GM12891 (cell line): Measurements from ENCODE around the gene C5orf22.
"Not testable (repeated sequence)": the region's sequence is repeated elsewhere in the genome, so short reads cannot be mapped to it uniquely, and the experiment has no call there.

Experiments used
- PAX5 ChIP-seq: IDR thresholded peaks from 2 replicates; pipeline ENCODE4 v1.6.1; 2011; ENCODE audit warnings: low read length, moderate library complexity, mild to moderate bottlenecking; ENCODE audit not compliant: insufficient read depth, severe bottlenecking
- POLR2A ChIP-seq: IDR thresholded peaks from 2 replicates; pipeline ENCODE4 v1.6.1; 2011; ENCODE audit warnings: low read depth, low read length, control low read depth
- POLR2AphosphoS5 ChIP-seq: IDR thresholded peaks from 2 replicates; pipeline ENCODE4 v1.6.1; 2011; ENCODE audit warnings: low read depth, low read length, control low read depth
- SPI1 ChIP-seq: IDR thresholded peaks from 2 replicates; pipeline ENCODE4 v1.6.1; 2011; ENCODE audit warnings: low read depth, low read length, control low read depth
- TAF1 ChIP-seq: IDR thresholded peaks from 2 replicates; pipeline ENCODE4 v1.6.1; 2011; ENCODE audit warnings: low read depth, low read length, control low read depth

DNA sequence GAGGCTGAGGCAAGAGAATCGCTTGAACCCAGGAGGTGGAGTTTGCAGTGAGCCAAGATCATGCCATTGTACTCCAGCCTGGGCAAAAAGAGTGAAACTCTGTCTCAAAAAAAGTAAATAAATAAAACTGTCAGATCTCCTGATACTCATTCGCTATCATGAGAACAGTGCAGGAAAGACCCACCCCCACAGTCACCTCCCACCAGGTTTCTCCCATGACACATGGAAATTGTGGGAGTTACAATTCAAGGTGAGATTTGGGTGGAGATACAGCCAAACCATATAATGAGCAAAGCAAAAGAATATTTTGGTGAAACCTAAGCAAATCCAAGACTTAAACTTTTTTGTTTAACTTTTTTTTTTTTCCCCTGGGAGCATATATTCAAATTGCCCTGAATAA is 17.0 kb downstream of the C5orf22 start:
- not testable (repeated sequence) for TF ChIP-seq POLR2A, TAF1, POLR2AphosphoS5, SPI1, PAX5
